Measurements from ENCODE around the gene SYNGR1. TPM values are rescaled to one million over a fixed set of nuclear protein-coding genes. Genes with fewer than 3 reads are reported as not detected.
"Not testable (repeated sequence)": the region's sequence is repeated elsewhere in the genome, so short reads cannot be mapped to it uniquely, and the experiment has no call there.

The SYNGR1 gene
- total and polyA plus RNA-seq, 2 donors (not counting 1 experiment from before 2014, with no cell fraction given) = 9.4 to 31.9 TPM

DNA sequence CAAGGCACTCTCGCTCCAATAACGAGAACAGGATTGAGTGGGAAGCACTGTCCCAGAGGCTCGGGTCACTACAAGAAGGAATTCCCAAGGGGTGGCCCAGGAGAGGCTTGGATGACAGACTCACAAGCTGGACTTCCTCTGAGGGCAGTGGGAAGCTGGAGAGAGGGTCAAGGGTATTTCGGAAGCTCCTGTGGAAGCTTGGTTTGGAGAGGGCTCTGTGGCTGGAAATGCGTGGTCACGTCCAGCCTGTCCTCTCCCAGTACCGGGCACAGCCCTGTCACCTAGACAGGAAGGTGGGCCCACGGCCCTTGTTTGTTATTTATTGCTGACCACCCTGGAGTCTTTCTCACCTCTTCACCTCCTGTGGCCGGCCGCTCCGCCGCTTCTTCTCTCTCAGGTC lies 5.3 kb downstream of the SYNGR1 start:
- Histone ChIP-seq H3K4me1 (ENCODE audit: control insufficient read depth in 2 of 2, insufficient read depth in 2 of 2, low read length in 2 of 2) (peaks cover 22 to 26% of the 10 kb centered on the region in 2 donors), H3K4me2 (replicated peaks; ENCODE audit: low read depth, low read length, poor library complexity, severe bottlenecking) (no peak overlapping the region), H4K20me1 (ENCODE audit: control insufficient read depth, insufficient read depth, low read length, poor library complexity, severe bottlenecking) (peaks cover 9% of the 10 kb centered on the region), H3K9me3 (ENCODE audit: control extremely low read depth in 1 of 3, control insufficient read depth in 2 of 3, insufficient read depth in 1 of 3, low read length in 2 of 3) (no peaks in the 10 kb centered on the region), H3K36me3 (replicated peaks in 1 of 2; ENCODE audit: control extremely low read depth in 1 of 2, control insufficient read depth in 1 of 2, extremely low read depth in 1 of 2, insufficient read depth in 2 of 2, low read length in 1 of 2) (no peaks in the 10 kb centered on the region), H3K27me3 (replicated peaks in 1 of 4; ENCODE audit: control extremely low read depth in 1 of 4, control insufficient read depth in 3 of 4, insufficient read depth in 4 of 4, low read length in 3 of 4) (no peaks in the 10 kb centered on the region), H2AFZ (ENCODE audit: insufficient read depth, low read depth, low read length, poor library complexity, severe bottlenecking) (no peak overlapping the region), H3K9ac (ENCODE audit: low read length) (no peak overlapping the region), H3K4me3 (ENCODE audit: control extremely low read depth in 1 of 5, extremely low read depth in 1 of 5, insufficient read depth in 1 of 5, low read depth in 2 of 5, low read length in 4 of 5) (no peak overlapping the region), H3K27ac (ENCODE audit: low read length in 2 of 2) (no peak overlapping the region), H3K79me2 (ENCODE audit: control insufficient read depth, insufficient read depth, low read length) (peaks cover 22% of the 10 kb centered on the region)
- intact Hi-C loops (cut with micrococcal nuclease) = no loop called here
- CTCF ChIA-PET = interaction anchor here (0.9 to 3.8 kb wide), 3 partner anchors 12 to 176 kb away, joined by 3 to 18 read pairs (median 5); no protein-coding TSS in a partner anchor
- ATAC-seq (ENCODE audit: low read depth) (no peak), DNase-seq (peak; percentile 6)
- POLR2A ChIA-PET = no interaction called here
- Mint-ChIP-seq H3K4me3 (no peak overlapping the region), H3K4me1 (peaks cover 25% of the 10 kb centered on the region), H3K27me3 (no peaks in the 10 kb centered on the region), H3K27ac (no peak overlapping the region), H3K9me3 (ENCODE audit: insufficient read depth) (no peaks in the 10 kb centered on the region)
- TF ChIP-seq EZH2 (IDR thresholded peaks at IDR 0.05; ENCODE audit: borderline replicate concordance, insufficient read depth, low read depth, low read length, poor library complexity, severe bottlenecking) = no peak
- TF ChIP-seq, protein P1, sequence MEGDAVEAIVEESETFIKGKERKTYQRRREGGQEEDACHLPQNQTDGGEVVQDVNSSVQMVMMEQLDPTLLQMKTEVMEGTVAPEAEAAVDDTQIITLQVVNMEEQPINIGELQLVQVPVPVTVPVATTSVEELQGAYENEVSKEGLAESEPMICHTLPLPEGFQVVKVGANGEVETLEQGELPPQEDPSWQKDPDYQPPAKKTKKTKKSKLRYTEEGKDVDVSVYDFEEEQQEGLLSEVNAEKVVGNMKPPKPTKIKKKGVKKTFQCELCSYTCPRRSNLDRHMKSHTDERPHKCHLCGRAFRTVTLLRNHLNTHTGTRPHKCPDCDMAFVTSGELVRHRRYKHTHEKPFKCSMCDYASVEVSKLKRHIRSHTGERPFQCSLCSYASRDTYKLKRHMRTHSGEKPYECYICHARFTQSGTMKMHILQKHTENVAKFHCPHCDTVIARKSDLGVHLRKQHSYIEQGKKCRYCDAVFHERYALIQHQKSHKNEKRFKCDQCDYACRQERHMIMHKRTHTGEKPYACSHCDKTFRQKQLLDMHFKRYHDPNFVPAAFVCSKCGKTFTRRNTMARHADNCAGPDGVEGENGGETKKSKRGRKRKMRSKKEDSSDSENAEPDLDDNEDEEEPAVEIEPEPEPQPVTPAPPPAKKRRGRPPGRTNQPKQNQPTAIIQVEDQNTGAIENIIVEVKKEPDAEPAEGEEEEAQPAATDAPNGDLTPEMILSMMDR (IDR thresholded peaks at IDR 0.05) = no peak
- 95% methylated on average over 8 of the region's 12 CpGs for WGBS (ENCODE audit: insufficient coverage)

DNA sequence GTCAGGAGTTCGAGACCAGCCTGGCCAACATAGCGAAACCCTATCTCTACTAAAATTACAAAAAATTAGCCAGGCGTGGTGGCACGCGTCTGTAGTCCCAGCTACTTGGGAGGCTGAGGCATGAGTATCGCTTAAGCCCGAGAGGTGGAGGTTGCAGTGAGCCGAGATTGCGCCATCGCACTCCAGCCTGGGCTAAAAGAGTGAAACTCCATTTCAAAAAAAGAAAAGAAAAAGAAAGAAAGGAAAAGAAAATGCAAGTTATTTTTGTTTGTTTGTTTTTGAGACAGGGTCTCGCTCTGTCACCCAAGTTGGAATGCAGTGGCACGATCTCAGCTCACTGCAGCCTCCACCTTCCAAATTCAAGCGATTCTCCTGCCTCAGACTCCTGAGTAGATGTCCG lies 6.0 kb downstream of the SYNGR1 start:
- H2AFZ ChIP-seq (ENCODE audit: insufficient read depth, low read depth, low read length, poor library complexity, severe bottlenecking); H3K27me3 Mint-ChIP-seq; H3K27ac Mint-ChIP-seq; H3K27me3 ChIP-seq (replicated peaks in 1 of 4; ENCODE audit: control extremely low read depth in 1 of 4, control insufficient read depth in 3 of 4, insufficient read depth in 4 of 4, low read length in 3 of 4); H3K9ac ChIP-seq (ENCODE audit: low read length); H3K27ac ChIP-seq (ENCODE audit: low read length in 2 of 2); DNase-seq; H3K4me3 ChIP-seq (ENCODE audit: control extremely low read depth in 1 of 5, extremely low read depth in 1 of 5, insufficient read depth in 1 of 5, low read depth in 2 of 5, low read length in 4 of 5); H3K9me3 ChIP-seq (ENCODE audit: control extremely low read depth in 1 of 3, control insufficient read depth in 2 of 3, insufficient read depth in 1 of 3, low read length in 2 of 3); H3K9me3 Mint-ChIP-seq (ENCODE audit: insufficient read depth); intact Hi-C loops (cut with micrococcal nuclease); H3K36me3 ChIP-seq (replicated peaks in 1 of 2; ENCODE audit: control extremely low read depth in 1 of 2, control insufficient read depth in 1 of 2, extremely low read depth in 1 of 2, insufficient read depth in 2 of 2, low read length in 1 of 2); H3K4me3 Mint-ChIP-seq; ATAC-seq (ENCODE audit: low read depth); POLR2A ChIA-PET; H3K4me2 ChIP-seq (replicated peaks; ENCODE audit: low read depth, low read length, poor library complexity, severe bottlenecking); H4K20me1 ChIP-seq (ENCODE audit: control insufficient read depth, insufficient read depth, low read length, poor library complexity, severe bottlenecking): not testable (repeated sequence)
- H3K79me2 ChIP-seq (ENCODE audit: control insufficient read depth, insufficient read depth, low read length) = peaks cover 22% of the 10 kb centered on the region
- CTCF ChIA-PET = interaction anchor here (3.8 kb wide), 1 partner anchor 13 kb away, joined by 18 read pairs; no protein-coding TSS in a partner anchor
- H3K4me1 ChIP-seq (ENCODE audit: control insufficient read depth in 2 of 2, insufficient read depth in 2 of 2, low read length in 2 of 2) = peaks cover 16 to 18% of the 10 kb centered on the region in 2 donors
- 88% methylated on average over 7 of the region's 14 CpGs for WGBS (ENCODE audit: insufficient coverage)
- H3K4me1 Mint-ChIP-seq = peaks cover 25% of the 10 kb centered on the region

All from B cell (primary cell).